ENCODE results near the gene SLC18A3. TPM values are rescaled to one million over a fixed set of nuclear protein-coding genes. Genes with fewer than 3 reads are reported as not detected.
A peak's percentile ranks its signal among the peaks of the same experiment; 100 is the strongest.

Gene SLC18A3
- total RNA-seq, 1 experiment from 2014 or later = not detected

DNA sequence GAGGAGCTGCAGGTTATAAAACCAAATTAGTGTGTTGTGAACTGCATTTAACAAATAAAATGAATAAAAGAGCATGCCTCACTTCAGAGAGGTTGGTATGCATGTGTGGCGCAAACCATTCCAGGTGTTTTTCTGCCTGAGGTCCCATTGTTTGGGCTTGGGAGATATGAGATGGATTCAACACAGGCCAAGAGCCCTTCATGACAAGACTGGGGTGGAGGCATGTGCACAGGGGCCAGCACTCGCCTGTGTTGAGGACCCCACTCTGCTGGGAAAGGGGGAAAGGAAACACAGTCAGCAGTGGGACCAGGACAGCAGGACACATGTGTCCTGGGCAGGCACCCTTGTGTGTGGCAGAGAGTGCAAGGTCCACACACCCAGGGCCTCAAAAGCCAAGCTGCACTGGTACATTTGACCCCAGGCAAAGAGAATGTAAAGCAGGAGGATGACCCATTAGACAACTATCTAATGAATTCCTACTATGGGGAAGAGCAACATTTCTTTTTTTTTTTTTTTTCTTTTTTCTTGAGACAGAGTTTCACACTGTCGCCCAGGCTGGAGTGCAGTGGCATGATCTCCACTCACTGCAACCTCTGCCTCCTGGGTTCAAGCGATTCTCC is 9.2 kb upstream of the SLC18A3 start:
- H3K27me3 ChIP-seq = no peaks in the 10 kb centered on the region
- no peaks in the 10 kb centered on the region for H3K9me3 ChIP-seq (replicated peaks)
- no peak overlapping the region for H3K4me3 ChIP-seq
- H3K36me3 ChIP-seq = no peaks in the 10 kb centered on the region
- DNase-seq = no peak
- no peak overlapping the region for H3K27ac ChIP-seq
- no peaks in the 10 kb centered on the region for H3K4me1 ChIP-seq

DNA sequence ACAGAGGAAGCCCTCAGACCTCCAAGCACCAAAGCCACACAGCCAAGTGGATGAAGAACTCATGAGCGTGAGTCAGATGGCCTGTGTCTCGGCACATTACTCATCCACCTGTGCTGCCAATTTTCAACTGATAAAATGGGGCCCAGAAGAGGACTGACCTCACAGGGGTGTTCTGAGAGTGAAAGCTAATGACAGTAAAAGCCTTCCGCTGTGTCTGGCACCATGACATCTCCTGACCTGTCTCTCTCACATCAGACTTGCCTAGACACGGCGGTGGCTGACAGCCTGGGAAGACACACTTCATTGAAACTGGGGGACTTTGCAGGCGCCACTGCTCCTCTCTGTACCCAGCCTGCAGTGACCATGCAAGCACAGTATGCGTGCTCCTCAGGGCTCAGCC is 8.3 kb upstream of the SLC18A3 start:
- DNase-seq = no peak
- no peaks in the 10 kb centered on the region for H3K4me1 ChIP-seq
- no peaks in the 10 kb centered on the region for H3K27me3 ChIP-seq
- H3K4me3 ChIP-seq = no peak overlapping the region
- H3K27ac ChIP-seq = no peak overlapping the region
- no peaks in the 10 kb centered on the region for H3K36me3 ChIP-seq
- no peaks in the 10 kb centered on the region for H3K9me3 ChIP-seq (replicated peaks)

GRCh38 chr10:49602380-49603023 is 7.6 kb upstream of the SLC18A3 start:
- Histone ChIP-seq H3K9me3 (replicated peaks) (no peaks in the 10 kb centered on the region), H3K36me3 (no peaks in the 10 kb centered on the region), H3K27ac (no peak overlapping the region), H3K4me1 (no peaks in the 10 kb centered on the region), H3K4me3 (no peak overlapping the region), H3K27me3 (no peaks in the 10 kb centered on the region)
- no peak for DNase-seq

GRCh38 chr10:49605216-49605938 is 4.7 kb upstream of the SLC18A3 start:
- Histone ChIP-seq H3K4me1 (no peaks in the 10 kb centered on the region), H3K9me3 (replicated peaks) (no peaks in the 10 kb centered on the region), H3K27me3 (no peaks in the 10 kb centered on the region), H3K27ac (no peak overlapping the region), H3K36me3 (no peaks in the 10 kb centered on the region), H3K4me3 (no peak overlapping the region)
- DNase-seq = no peak

DNA sequence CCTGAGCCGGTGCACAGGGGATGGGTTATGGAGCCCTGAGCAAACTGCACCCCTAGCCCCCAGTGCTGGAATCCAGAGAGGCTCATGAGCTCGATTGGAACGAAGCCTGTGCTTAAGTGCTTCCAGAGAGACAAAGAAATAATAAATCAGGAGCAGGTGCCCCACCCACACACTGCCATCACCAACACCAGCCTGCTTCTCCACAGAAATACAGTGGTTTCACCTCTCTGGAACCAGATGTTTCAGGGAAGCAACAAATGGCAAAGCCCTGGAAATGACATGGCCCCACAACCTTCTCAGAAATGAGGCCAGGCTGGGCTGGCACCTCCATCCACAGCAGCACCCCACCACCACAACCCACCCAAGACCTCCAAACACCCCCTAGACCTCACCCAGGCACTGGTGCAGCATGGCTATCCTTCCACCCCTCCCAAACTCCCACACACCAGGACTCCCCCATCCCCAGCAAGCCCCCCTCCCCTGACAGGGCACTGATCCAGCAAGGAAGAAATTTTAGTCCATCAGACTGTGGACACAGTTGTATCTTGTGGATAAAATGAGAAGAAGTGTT is 4.1 kb upstream of the SLC18A3 start:
- no peak overlapping the region for H3K4me3 ChIP-seq
- H3K27ac ChIP-seq = no peak overlapping the region
- no peaks in the 10 kb centered on the region for H3K27me3 ChIP-seq
- no peaks in the 10 kb centered on the region for H3K4me1 ChIP-seq
- no peak for DNase-seq
- no peaks in the 10 kb centered on the region for H3K9me3 ChIP-seq (replicated peaks)
- no peaks in the 10 kb centered on the region for H3K36me3 ChIP-seq

- H3K27me3 ChIP-seq = no peaks in the 10 kb centered on the region
- DNase-seq = peak; percentile 70 to 73
- H3K27ac ChIP-seq = no peak overlapping the region
- H3K9me3 ChIP-seq (replicated peaks) = no peaks in the 10 kb centered on the region
- no peak overlapping the region for H3K4me3 ChIP-seq
- no peaks in the 10 kb centered on the region for H3K4me1 ChIP-seq
- H3K36me3 ChIP-seq = no peaks in the 10 kb centered on the region
These were observed 3.1 kb upstream of the SLC18A3 start for GRCh38 chr10:49606981-49607535.

GRCh38 chr10:49608166-49609005 is 1.7 kb upstream of the SLC18A3 start:
- Histone ChIP-seq H3K4me1 (no peaks in the 10 kb centered on the region), H3K27ac (no peak overlapping the region), H3K36me3 (no peaks in the 10 kb centered on the region), H3K9me3 (replicated peaks) (no peaks in the 10 kb centered on the region), H3K4me3 (no peak overlapping the region), H3K27me3 (no peaks in the 10 kb centered on the region)
- no peak for DNase-seq

- H3K27ac ChIP-seq = no peak overlapping the region
- no peaks in the 10 kb centered on the region for H3K36me3 ChIP-seq
- H3K4me3 ChIP-seq = no peak overlapping the region
- no peaks in the 10 kb centered on the region for H3K27me3 ChIP-seq
- H3K4me1 ChIP-seq = no peaks in the 10 kb centered on the region
- no peak for DNase-seq
- no peaks in the 10 kb centered on the region for H3K9me3 ChIP-seq (replicated peaks)
These were observed 1.2 kb upstream of the SLC18A3 start for GRCh38 chr10:49609006-49609282.

DNA sequence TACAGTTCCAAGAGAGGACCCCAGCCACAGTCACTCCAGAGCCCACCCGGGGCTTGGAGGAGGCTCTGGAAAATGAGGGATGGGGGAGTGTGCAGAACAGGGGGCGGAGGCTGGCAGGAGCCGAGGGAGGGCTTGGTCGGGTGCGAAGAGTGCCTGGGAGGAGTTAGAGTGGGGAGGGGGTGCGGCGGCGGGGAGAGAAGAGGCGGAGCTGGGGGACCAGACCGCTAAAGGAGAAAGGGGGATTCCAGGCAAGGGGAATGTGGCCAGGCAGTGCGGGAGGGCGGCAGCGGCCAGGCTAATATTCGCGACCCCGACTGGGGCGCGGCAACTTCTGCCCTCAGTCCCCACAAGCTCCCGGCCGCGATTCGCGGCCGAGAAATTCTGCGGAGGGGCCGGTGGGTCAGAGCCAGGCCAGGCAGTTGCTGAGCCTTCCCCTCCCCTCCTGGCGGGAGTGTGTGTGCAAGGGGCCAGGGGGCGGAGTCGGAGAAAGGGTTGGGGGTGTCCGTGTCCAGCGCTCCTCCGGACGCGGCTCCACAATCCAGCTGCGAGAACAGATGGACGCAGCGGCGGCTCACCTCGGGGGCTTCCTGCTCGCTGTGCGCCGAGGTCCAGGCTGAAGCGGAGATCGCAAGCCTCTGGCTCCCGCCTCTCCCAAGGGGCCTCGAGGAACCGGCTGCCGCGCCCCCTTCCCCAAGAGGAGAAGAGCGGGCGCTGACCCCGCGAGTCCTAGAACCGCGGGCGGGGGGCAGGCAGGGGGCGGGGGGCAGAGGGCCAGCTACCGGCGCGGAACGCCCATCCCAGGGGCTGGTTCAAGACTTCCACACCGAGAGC is 612 bp upstream of the SLC18A3 start:
- H3K27ac ChIP-seq = no peak overlapping the region
- no peaks in the 10 kb centered on the region for H3K27me3 ChIP-seq
- H3K4me3 ChIP-seq = no peak overlapping the region
- H3K36me3 ChIP-seq = no peaks in the 10 kb centered on the region
- no peak for DNase-seq
- H3K4me1 ChIP-seq = no peaks in the 10 kb centered on the region
- H3K9me3 ChIP-seq (replicated peaks) = no peaks in the 10 kb centered on the region

GRCh38 chr10:49610458-49611165 is 502 bp downstream of the SLC18A3 start:
- Histone ChIP-seq H3K27me3 (no peaks in the 10 kb centered on the region), H3K4me1 (no peaks in the 10 kb centered on the region), H3K36me3 (no peaks in the 10 kb centered on the region), H3K9me3 (replicated peaks) (no peaks in the 10 kb centered on the region), H3K4me3 (no peak overlapping the region), H3K27ac (no peak overlapping the region)
- no peak for DNase-seq

GRCh38 chr10:49611166-49611815 is 1.2 kb downstream of the SLC18A3 start:
- no peaks in the 10 kb centered on the region for H3K27me3 ChIP-seq

GRCh38 chr10:49611816-49612512 is 1.9 kb downstream of the SLC18A3 start:
- Histone ChIP-seq H3K4me1 (no peaks in the 10 kb centered on the region), H3K27ac (no peak overlapping the region), H3K27me3 (no peaks in the 10 kb centered on the region), H3K9me3 (replicated peaks) (no peaks in the 10 kb centered on the region), H3K36me3 (no peaks in the 10 kb centered on the region), H3K4me3 (no peak overlapping the region)
- no peak for DNase-seq

More at GRCh38 chr10:49611166-49611815, 1.2 kb downstream of the SLC18A3 start:
- DNase-seq = no peak
- Histone ChIP-seq H3K36me3 (no peaks in the 10 kb centered on the region), H3K9me3 (replicated peaks) (no peaks in the 10 kb centered on the region), H3K4me3 (no peak overlapping the region), H3K27ac (no peak overlapping the region), H3K4me1 (no peaks in the 10 kb centered on the region)

All from SJCRH30 (cell line).